ENCODE measurements around the gene NACC1.

The NACC1 gene

GRCh38 chr19:13103581-13104359 is 14.3 kb upstream of the NACC1 start:
- Histone ChIP-seq H3K4me3 (ENCODE audit: low read depth, low read length) (no peak overlapping the region), H3K36me3 (ENCODE audit: control insufficient read depth, insufficient read depth, low read length) (peaks cover 9% of the 10 kb centered on the region), H3K9ac (ENCODE audit: low read depth, low read length) (no peak overlapping the region), H3K9me3 (ENCODE audit: control insufficient read depth, insufficient read depth, low read length) (no peaks in the 10 kb centered on the region), H3K4me1 (ENCODE audit: control insufficient read depth, insufficient read depth, low read length) (peaks cover 10% of the 10 kb centered on the region), H3K27me3 (ENCODE audit: control insufficient read depth, insufficient read depth, low read length) (peaks cover 29% of the 10 kb centered on the region)

- no peak overlapping the region for H3K9ac ChIP-seq (ENCODE audit: low read depth, low read length)
- no peak overlapping the region for H3K4me3 ChIP-seq (ENCODE audit: low read depth, low read length)
- peaks cover 10% of the 10 kb centered on the region for H3K4me1 ChIP-seq (ENCODE audit: control insufficient read depth, insufficient read depth, low read length)
Observed at GRCh38 chr19:13104360-13104847, 13.7 kb upstream of the NACC1 start.

DNA sequence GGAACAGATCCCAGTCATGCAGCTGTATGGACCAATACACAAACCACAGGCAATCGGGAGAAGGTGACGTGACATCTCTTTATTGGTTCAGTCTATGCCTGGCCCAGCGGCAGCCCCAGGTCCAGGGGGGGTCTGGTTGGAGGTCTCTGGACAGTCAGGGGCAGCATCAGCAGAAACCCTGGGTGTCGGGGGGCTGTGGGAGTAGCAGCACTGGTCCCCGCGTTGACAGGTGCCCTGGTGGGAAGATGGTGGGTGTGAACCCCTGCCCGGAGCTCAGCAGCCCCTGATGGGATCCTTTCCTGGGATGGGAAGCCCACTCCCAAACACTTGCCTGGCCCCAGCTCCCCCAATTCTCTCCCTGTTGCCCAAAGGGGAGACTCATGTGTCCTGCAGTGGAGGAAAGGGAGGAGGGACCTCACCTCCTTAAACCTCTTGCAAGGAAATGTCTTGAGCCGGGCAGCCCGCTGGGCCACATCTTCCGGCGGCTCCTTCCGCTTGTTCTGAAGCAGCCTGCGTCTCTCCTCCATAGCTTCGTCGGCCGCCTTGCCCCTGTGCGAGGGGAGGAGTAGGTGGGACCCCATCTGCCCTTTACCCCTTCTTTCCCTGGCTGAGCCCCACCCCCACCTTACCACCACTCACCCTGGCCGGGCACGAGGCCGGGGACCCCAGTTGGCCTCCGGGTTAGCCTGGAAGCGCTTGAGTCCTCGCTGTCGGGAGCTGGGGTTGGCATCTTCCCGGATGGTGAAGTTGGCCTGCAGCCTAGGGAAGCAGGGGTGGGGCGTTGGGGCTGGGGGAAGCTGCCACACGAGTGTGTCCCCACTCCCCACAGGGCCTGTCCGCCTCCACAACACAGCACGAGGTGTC is 13.0 kb upstream of the NACC1 start:
- Histone ChIP-seq H3K36me3 (ENCODE audit: control insufficient read depth, insufficient read depth, low read length) (peaks cover 18% of the 10 kb centered on the region), H3K27me3 (ENCODE audit: control insufficient read depth, insufficient read depth, low read length) (peaks cover 16% of the 10 kb centered on the region), H3K4me3 (ENCODE audit: low read depth, low read length) (no peak overlapping the region), H3K4me1 (ENCODE audit: control insufficient read depth, insufficient read depth, low read length) (peaks cover 10% of the 10 kb centered on the region), H3K9ac (ENCODE audit: low read depth, low read length) (no peak overlapping the region), H3K9me3 (ENCODE audit: control insufficient read depth, insufficient read depth, low read length) (no peaks in the 10 kb centered on the region)

More at GRCh38 chr19:13104360-13104847, 13.7 kb upstream of the NACC1 start:
- Histone ChIP-seq H3K36me3 (ENCODE audit: control insufficient read depth, insufficient read depth, low read length) (peaks cover 11% of the 10 kb centered on the region), H3K27me3 (ENCODE audit: control insufficient read depth, insufficient read depth, low read length) (peaks cover 22% of the 10 kb centered on the region), H3K9me3 (ENCODE audit: control insufficient read depth, insufficient read depth, low read length) (no peaks in the 10 kb centered on the region)

- H3K9ac ChIP-seq (ENCODE audit: low read depth, low read length): no peak overlapping the region
- H3K4me3 ChIP-seq (ENCODE audit: low read depth, low read length): no peak overlapping the region
- no peaks in the 10 kb centered on the region for H3K4me1 ChIP-seq (ENCODE audit: control insufficient read depth, insufficient read depth, low read length)
- no peaks in the 10 kb centered on the region for H3K27me3 ChIP-seq (ENCODE audit: control insufficient read depth, insufficient read depth, low read length)
- H3K9me3 ChIP-seq (ENCODE audit: control insufficient read depth, insufficient read depth, low read length): no peaks in the 10 kb centered on the region
- H3K36me3 ChIP-seq (ENCODE audit: control insufficient read depth, insufficient read depth, low read length): peaks cover 24% of the 10 kb centered on the region
Observed at GRCh38 chr19:13109361-13110098, 8.5 kb upstream of the NACC1 start.

GRCh38 chr19:13110099-13110610 is 7.9 kb upstream of the NACC1 start:
- Histone ChIP-seq H3K9ac (ENCODE audit: low read depth, low read length) (no peak overlapping the region), H3K4me3 (ENCODE audit: low read depth, low read length) (no peak overlapping the region), H3K4me1 (ENCODE audit: control insufficient read depth, insufficient read depth, low read length) (no peaks in the 10 kb centered on the region)

GRCh38 chr19:13112555-13112954 is 5.5 kb upstream of the NACC1 start:
- Histone ChIP-seq H3K4me3 (ENCODE audit: low read depth, low read length) (no peak overlapping the region), H3K27me3 (ENCODE audit: control insufficient read depth, insufficient read depth, low read length) (no peaks in the 10 kb centered on the region), H3K4me1 (ENCODE audit: control insufficient read depth, insufficient read depth, low read length) (peaks cover 4% of the 10 kb centered on the region), H3K9me3 (ENCODE audit: control insufficient read depth, insufficient read depth, low read length) (no peaks in the 10 kb centered on the region), H3K9ac (ENCODE audit: low read depth, low read length) (no peak overlapping the region), H3K36me3 (ENCODE audit: control insufficient read depth, insufficient read depth, low read length) (peaks cover 20% of the 10 kb centered on the region)

More at GRCh38 chr19:13110099-13110610, 7.9 kb upstream of the NACC1 start:
- no peaks in the 10 kb centered on the region for H3K9me3 ChIP-seq (ENCODE audit: control insufficient read depth, insufficient read depth, low read length)
- no peaks in the 10 kb centered on the region for H3K27me3 ChIP-seq (ENCODE audit: control insufficient read depth, insufficient read depth, low read length)
- peaks cover 23% of the 10 kb centered on the region for H3K36me3 ChIP-seq (ENCODE audit: control insufficient read depth, insufficient read depth, low read length)

- peaks cover 15% of the 10 kb centered on the region for H3K36me3 ChIP-seq (ENCODE audit: control insufficient read depth, insufficient read depth, low read length)
- no peaks in the 10 kb centered on the region for H3K9me3 ChIP-seq (ENCODE audit: control insufficient read depth, insufficient read depth, low read length)
- H3K9ac ChIP-seq (ENCODE audit: low read depth, low read length): peak overlapping the region; percentile 89
- H3K4me1 ChIP-seq (ENCODE audit: control insufficient read depth, insufficient read depth, low read length): peaks cover 21% of the 10 kb centered on the region
- H3K27me3 ChIP-seq (ENCODE audit: control insufficient read depth, insufficient read depth, low read length): no peaks in the 10 kb centered on the region
- H3K4me3 ChIP-seq (ENCODE audit: low read depth, low read length): peak overlapping the region; percentile 83
Observed at GRCh38 chr19:13115936-13116281, 2.2 kb upstream of the NACC1 start.

GRCh38 chr19:13116282-13117175 is 1.5 kb upstream of the NACC1 start, which contains the start of gene TRMT1:
TRMT1 (minus strand) TSS chr19:13116740; CDS start chr19:13116399, 341 bp downstream.
- Histone ChIP-seq H3K4me1 (ENCODE audit: control insufficient read depth, insufficient read depth, low read length) (peaks cover 25% of the 10 kb centered on the region), H3K9ac (ENCODE audit: low read depth, low read length) (peak within 1 kb of the TSS; percentile 89), H3K27me3 (ENCODE audit: control insufficient read depth, insufficient read depth, low read length) (no peaks in the 10 kb centered on the region), H3K9me3 (ENCODE audit: control insufficient read depth, insufficient read depth, low read length) (no peaks in the 10 kb centered on the region), H3K36me3 (ENCODE audit: control insufficient read depth, insufficient read depth, low read length) (peaks cover 16% of the 10 kb centered on the region), H3K4me3 (ENCODE audit: low read depth, low read length) (peak within 1 kb of the TSS; percentile 83)

GRCh38 chr19:13117176-13117771 is 790 bp upstream of the NACC1 start:
- Histone ChIP-seq H3K9me3 (ENCODE audit: control insufficient read depth, insufficient read depth, low read length) (no peaks in the 10 kb centered on the region), H3K9ac (ENCODE audit: low read depth, low read length) (peak overlapping the region; percentile 89), H3K4me1 (ENCODE audit: control insufficient read depth, insufficient read depth, low read length) (peaks cover 28% of the 10 kb centered on the region), H3K27me3 (ENCODE audit: control insufficient read depth, insufficient read depth, low read length) (no peaks in the 10 kb centered on the region), H3K4me3 (ENCODE audit: low read depth, low read length) (peak overlapping the region; percentile 83), H3K36me3 (ENCODE audit: control insufficient read depth, insufficient read depth, low read length) (peaks cover 23% of the 10 kb centered on the region)

- Histone ChIP-seq H3K4me3 (ENCODE audit: low read depth, low read length) (peak overlapping the region; percentile 88), H3K9ac (ENCODE audit: low read depth, low read length) (peak overlapping the region; percentile 96), H3K36me3 (ENCODE audit: control insufficient read depth, insufficient read depth, low read length) (peaks cover 20% of the 10 kb centered on the region), H3K4me1 (ENCODE audit: control insufficient read depth, insufficient read depth, low read length) (peaks cover 28% of the 10 kb centered on the region), H3K9me3 (ENCODE audit: control insufficient read depth, insufficient read depth, low read length) (no peaks in the 10 kb centered on the region), H3K27me3 (ENCODE audit: control insufficient read depth, insufficient read depth, low read length) (no peaks in the 10 kb centered on the region)
Observed at GRCh38 chr19:13118424-13119193, 545 bp downstream of the NACC1 start.

Data from iPS-15b (cell line).